OCI-LY1 (cell line): ENCODE measurements around the gene RALGPS2.

Source experiments
- H2AFZ ChIP-seq: fragments of 200-600 bp; sonication (generic), shearing (Covaris generic); 2 replicates; pipeline ENCODE4 v1.6.0; 2014; ENCODE audit warnings: antibody characterized with exemption, mild to moderate bottlenecking, low read length
- H3F3A ChIP-seq: fragments of 200-600 bp; sonication (generic), shearing (Covaris generic); 2 replicates; pipeline ENCODE4 v1.6.0; 2014; ENCODE audit warnings: mild to moderate bottlenecking, antibody characterized with exemption, low read length, moderate library complexity; ENCODE audit not compliant: insufficient read depth
- H3K27ac ChIP-seq: fragments of 200-600 bp; sonication (generic); 2 replicates; pipeline ENCODE4 v1.5.1; 2014; ENCODE audit warnings: low read length, mixed run types, mild to moderate bottlenecking, low read depth; ENCODE audit not compliant: poor library complexity, severe bottlenecking
- H3K27me3 ChIP-seq: fragments of 200-600 bp; sonication (generic); 2 replicates; pipeline ENCODE4 v1.6.0; 2014; ENCODE audit warnings: antibody characterized with exemption, mild to moderate bottlenecking, low read length, moderate library complexity; ENCODE audit not compliant: insufficient read depth
- H3K36me3 ChIP-seq: fragments of 200-600 bp; sonication (generic); 2 replicates; pipeline ENCODE4 v1.6.1; 2014; ENCODE audit warnings: mild to moderate bottlenecking, antibody characterized with exemption, low read length, moderate library complexity, mixed read lengths; ENCODE audit not compliant: insufficient read depth
- H3K4me1 ChIP-seq: fragments of 200-600 bp; sonication (generic); 2 replicates; pipeline ENCODE4 v1.5.1; 2014; ENCODE audit warnings: mild to moderate bottlenecking, low read length, moderate library complexity; ENCODE audit not compliant: insufficient read depth, severe bottlenecking
- H3K4me2 ChIP-seq: fragments of 200-600 bp; sonication (generic), shearing (Covaris generic); 2 replicates; pipeline ENCODE4 v1.6.1; 2014; ENCODE audit warnings: low read length
- H3K4me3 ChIP-seq: fragments of 200-600 bp; sonication (generic); 2 replicates; pipeline ENCODE4 v1.5.1; 2014; ENCODE audit warnings: low read length, low read depth, mild to moderate bottlenecking, mixed read lengths; ENCODE audit not compliant: poor library complexity, severe bottlenecking
- H3K79me2 ChIP-seq: fragments of 200-600 bp; shearing (Covaris generic); 2 replicates; pipeline ENCODE4 v1.6.1; 2016; ENCODE audit warnings: mixed run types, low read length, mixed read lengths; ENCODE audit not compliant: insufficient read depth
- H3K9ac ChIP-seq: fragments of 200-600 bp; sonication (generic), shearing (Covaris generic); 2 replicates; pipeline ENCODE4 v1.6.1; 2014; ENCODE audit warnings: mild to moderate bottlenecking, low read length, mixed read lengths
- H3K9me2 ChIP-seq: fragments of 200-600 bp; sonication (generic), shearing (Covaris generic); 2 replicates; pipeline ENCODE4 v1.6.1; 2014; ENCODE audit warnings: low read depth, mild to moderate bottlenecking, low read length, mixed read lengths
- H3K9me3 ChIP-seq: fragments of 200-600 bp; shearing (Covaris generic); 2 replicates; pipeline ENCODE4 v1.6.1; 2014; ENCODE audit warnings: low read length, mixed read lengths
- H4K20me1 ChIP-seq: fragments of 200-600 bp; sonication (generic), shearing (Covaris generic); 2 replicates; pipeline ENCODE4 v1.6.0; 2016; ENCODE audit warnings: mild to moderate bottlenecking, low read length; ENCODE audit not compliant: insufficient read depth
- EZH2 ChIP-seq: fragments of 200-600 bp; sonication (generic), shearing (Covaris generic); IDR thresholded peaks from 2 replicates; pipeline ENCODE4 v1.8.0; 2017; ENCODE audit warnings: borderline replicate concordance, mixed run types, mild to moderate bottlenecking, antibody characterized with exemption, low read length, moderate library complexity, mixed read lengths
- TF ChIP-seq, protein P1 (sequence below): fragments of 200-600 bp; sonication (generic), shearing (Covaris generic); IDR thresholded peaks from 2 replicates; pipeline ENCODE4 v1.5.1; 2017; ENCODE audit warnings: mild to moderate bottlenecking, antibody characterized with exemption, low read length, moderate library complexity, mixed read lengths

Gene RALGPS2

DNA sequence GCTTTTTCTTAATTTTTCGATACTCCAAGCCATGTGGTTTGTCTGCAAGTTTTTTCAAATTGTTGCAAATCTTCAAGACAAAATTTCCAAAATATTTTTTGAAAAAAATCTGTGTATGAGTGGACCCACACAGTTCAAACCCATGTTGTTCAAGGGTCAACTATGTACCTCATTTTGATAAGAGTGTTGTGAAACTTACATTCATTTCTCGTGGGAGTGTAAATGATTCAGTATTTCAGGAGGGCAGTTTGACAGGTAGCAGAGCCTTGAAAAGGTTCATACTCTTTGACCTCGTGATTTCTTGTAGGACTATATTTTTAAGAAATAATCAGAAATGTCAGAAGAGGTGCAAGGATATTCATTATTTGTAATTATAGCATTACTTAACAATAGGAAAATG, 77.8 kb downstream of the RALGPS2 start:
- H3K9me3 ChIP-seq = peaks cover 4% of the 10 kb centered on the region; the same call in 1 of the 2 replicates
- H4K20me1 ChIP-seq = no peaks in the 10 kb centered on the region
- H3K36me3 ChIP-seq = peaks cover 79% of the 10 kb centered on the region
- H3K9me2 ChIP-seq = no peaks in the 10 kb centered on the region
- no peak overlapping the region for H2AFZ ChIP-seq
- H3K27ac ChIP-seq = no peak overlapping the region
- peaks cover 74% of the 10 kb centered on the region for H3K79me2 ChIP-seq
- no peak overlapping the region for H3K4me2 ChIP-seq
- H3K27me3 ChIP-seq = no peaks in the 10 kb centered on the region
- no peak overlapping the region for H3K4me3 ChIP-seq
- no peak overlapping the region for H3K9ac ChIP-seq
- H3F3A ChIP-seq = no peaks in the 10 kb centered on the region
- H3K4me1 ChIP-seq = no peaks in the 10 kb centered on the region
- TF ChIP-seq, protein P1, sequence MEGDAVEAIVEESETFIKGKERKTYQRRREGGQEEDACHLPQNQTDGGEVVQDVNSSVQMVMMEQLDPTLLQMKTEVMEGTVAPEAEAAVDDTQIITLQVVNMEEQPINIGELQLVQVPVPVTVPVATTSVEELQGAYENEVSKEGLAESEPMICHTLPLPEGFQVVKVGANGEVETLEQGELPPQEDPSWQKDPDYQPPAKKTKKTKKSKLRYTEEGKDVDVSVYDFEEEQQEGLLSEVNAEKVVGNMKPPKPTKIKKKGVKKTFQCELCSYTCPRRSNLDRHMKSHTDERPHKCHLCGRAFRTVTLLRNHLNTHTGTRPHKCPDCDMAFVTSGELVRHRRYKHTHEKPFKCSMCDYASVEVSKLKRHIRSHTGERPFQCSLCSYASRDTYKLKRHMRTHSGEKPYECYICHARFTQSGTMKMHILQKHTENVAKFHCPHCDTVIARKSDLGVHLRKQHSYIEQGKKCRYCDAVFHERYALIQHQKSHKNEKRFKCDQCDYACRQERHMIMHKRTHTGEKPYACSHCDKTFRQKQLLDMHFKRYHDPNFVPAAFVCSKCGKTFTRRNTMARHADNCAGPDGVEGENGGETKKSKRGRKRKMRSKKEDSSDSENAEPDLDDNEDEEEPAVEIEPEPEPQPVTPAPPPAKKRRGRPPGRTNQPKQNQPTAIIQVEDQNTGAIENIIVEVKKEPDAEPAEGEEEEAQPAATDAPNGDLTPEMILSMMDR = no peak
- no peak for TF ChIP-seq EZH2

DNA sequence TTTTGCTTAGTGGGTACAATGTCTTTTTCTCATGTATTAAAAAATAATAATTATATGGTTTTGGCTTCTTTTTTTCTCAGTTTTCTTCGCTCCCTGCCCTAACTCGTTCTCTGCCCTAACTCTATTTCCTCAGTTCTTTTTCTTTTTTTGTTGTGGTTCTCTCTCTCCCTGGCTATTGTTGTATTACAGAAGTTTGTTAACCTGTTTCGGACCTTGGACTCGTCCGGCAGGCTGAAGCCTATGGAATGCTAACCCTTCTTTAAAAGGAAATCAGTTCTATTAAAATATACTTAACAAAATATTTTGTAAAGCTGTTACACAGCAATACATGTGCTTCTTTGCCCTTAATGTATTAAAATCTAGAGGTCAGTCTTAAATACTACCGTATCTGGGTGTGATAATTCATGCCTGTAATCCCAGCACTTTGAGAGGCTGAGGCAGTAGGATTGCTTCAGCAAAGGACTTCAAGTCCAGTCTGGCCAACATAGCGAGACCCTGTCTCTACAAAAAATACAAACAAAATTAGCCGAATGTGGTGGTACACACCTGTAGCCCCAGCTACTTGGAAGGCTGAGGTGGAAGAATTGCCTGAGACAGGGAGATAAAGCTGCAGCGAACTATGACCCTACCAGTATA, 81.7 kb downstream of the RALGPS2 start:
- no peak for TF ChIP-seq EZH2
- TF ChIP-seq, protein P1 = no peak
- Histone ChIP-seq H3K79me2 (peaks cover 61% of the 10 kb centered on the region), H3K36me3 (peaks cover 72% of the 10 kb centered on the region)

DNA sequence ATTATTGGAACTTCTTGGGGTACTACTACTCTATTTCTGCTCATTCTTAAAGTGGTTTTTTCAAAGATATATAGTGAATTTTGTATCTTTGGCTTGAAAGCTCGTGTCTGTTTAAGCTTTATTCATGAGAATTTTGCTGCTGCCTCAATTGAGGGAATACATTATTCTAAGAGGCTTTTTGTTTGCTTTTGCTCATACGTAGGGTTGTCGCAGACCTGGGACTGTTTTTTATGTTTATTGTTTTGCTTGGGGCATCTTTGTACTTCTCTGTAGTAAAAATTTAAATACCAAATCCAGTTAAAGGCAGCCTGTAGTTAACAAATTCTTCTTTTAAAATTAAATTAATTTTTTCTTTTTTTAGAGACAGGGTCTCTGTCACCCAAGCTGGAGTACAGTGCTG, 83.5 kb downstream of the RALGPS2 start:
- Histone ChIP-seq H3K9me3 (no peaks in the 10 kb centered on the region), H2AFZ (no peak overlapping the region), H3F3A (0 out of 2 replicates have a peak, but pooled peaks cover 4% of the 10 kb centered on the region), H3K79me2 (peaks cover 49% of the 10 kb centered on the region), H3K4me2 (no peak overlapping the region), H3K27ac (no peak overlapping the region), H3K27me3 (no peaks in the 10 kb centered on the region), H4K20me1 (no peaks in the 10 kb centered on the region), H3K4me1 (no peaks in the 10 kb centered on the region), H3K9me2 (no peaks in the 10 kb centered on the region), H3K9ac (no peak overlapping the region), H3K36me3 (peaks cover 72% of the 10 kb centered on the region), H3K4me3 (no peak overlapping the region)
- TF ChIP-seq, protein P1 = no peak
- no peak for TF ChIP-seq EZH2

More for the DNA sequence above, 81.7 kb downstream of the RALGPS2 start:
- no peak overlapping the region for H3K27ac ChIP-seq
- no peak overlapping the region for H3K4me2 ChIP-seq
- H3F3A ChIP-seq = 0 out of 2 replicates have a peak, but pooled peaks cover 4% of the 10 kb centered on the region
- H3K9me2 ChIP-seq = no peaks in the 10 kb centered on the region
- H3K4me3 ChIP-seq = no peak overlapping the region
- H2AFZ ChIP-seq = no peak overlapping the region
- H4K20me1 ChIP-seq = no peaks in the 10 kb centered on the region
- no peaks in the 10 kb centered on the region for H3K4me1 ChIP-seq
- no peaks in the 10 kb centered on the region for H3K9me3 ChIP-seq
- H3K9ac ChIP-seq = no peak overlapping the region
- H3K27me3 ChIP-seq = no peaks in the 10 kb centered on the region
